ENCODE data around the gene RRM1.
"Not testable (repeated sequence)": the region's sequence is repeated elsewhere in the genome, so short reads cannot be mapped to it uniquely, and the experiment has no call there.

The RRM1 gene

DNA sequence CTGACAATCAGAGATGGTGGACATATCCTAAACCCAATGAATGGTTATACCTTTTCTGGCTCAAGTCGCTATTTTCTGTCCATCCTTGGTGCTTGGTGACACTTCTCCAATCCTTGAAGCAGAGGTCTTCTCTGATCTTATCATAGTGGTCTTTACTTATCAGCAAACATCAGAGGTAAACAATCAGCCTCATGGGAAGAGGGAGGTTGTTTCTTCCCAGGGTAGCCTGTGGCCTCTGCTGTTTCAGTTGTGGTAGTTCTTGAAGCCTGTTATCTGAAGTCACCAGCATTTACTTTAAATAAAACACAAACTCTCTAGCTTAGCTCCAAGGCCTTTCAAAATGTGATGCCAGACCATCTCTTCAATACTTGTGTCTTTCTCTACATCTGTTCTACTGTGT is 66.7 kb downstream of the RRM1 start:
- TF ChIP-seq, protein P1, sequence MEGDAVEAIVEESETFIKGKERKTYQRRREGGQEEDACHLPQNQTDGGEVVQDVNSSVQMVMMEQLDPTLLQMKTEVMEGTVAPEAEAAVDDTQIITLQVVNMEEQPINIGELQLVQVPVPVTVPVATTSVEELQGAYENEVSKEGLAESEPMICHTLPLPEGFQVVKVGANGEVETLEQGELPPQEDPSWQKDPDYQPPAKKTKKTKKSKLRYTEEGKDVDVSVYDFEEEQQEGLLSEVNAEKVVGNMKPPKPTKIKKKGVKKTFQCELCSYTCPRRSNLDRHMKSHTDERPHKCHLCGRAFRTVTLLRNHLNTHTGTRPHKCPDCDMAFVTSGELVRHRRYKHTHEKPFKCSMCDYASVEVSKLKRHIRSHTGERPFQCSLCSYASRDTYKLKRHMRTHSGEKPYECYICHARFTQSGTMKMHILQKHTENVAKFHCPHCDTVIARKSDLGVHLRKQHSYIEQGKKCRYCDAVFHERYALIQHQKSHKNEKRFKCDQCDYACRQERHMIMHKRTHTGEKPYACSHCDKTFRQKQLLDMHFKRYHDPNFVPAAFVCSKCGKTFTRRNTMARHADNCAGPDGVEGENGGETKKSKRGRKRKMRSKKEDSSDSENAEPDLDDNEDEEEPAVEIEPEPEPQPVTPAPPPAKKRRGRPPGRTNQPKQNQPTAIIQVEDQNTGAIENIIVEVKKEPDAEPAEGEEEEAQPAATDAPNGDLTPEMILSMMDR (IDR thresholded peaks at IDR 0.05; ENCODE audit: low read depth, low read length) = no peak
- H3K4me3 ChIP-seq (ENCODE audit: low read depth, low read length) = no peak overlapping the region

DNA sequence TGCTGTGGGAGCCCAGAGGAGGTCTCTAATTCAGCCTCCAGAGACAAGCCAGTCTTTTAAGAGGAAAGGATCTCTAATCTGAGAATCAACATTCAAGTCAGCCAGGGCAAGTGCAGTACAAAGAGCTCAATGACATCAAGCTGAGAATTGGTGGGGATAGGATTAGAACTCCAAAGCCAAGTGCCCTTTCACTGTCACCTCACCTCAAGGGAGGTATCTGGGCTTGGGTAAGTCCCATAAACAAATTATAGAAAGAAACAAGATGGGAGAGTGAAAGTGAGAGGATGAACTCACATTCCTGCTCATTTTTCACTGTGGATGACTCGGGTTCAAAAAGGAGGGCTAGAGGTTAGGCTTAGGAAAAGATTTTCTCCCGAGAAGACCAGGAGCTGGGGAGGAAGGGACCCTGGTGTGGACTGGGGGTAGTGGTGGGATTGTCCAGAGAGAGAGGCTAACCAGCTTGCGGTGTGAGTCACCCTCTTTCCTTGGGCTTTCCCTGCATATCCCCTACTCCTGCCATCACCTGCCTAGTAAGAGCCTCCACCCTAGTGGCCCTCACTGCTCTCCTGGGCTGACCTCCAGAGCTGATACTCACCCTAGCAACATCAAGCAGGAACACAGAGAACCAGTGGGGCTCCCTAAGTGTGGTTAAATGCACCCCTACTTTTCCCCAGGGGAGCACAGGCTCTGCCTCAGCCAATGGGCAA is 70.4 kb downstream of the RRM1 start:
- TF ChIP-seq, protein P1 (IDR thresholded peaks at IDR 0.05; ENCODE audit: low read depth, low read length) = no peak
- H3K4me3 ChIP-seq (ENCODE audit: low read depth, low read length) = no peak overlapping the region

DNA sequence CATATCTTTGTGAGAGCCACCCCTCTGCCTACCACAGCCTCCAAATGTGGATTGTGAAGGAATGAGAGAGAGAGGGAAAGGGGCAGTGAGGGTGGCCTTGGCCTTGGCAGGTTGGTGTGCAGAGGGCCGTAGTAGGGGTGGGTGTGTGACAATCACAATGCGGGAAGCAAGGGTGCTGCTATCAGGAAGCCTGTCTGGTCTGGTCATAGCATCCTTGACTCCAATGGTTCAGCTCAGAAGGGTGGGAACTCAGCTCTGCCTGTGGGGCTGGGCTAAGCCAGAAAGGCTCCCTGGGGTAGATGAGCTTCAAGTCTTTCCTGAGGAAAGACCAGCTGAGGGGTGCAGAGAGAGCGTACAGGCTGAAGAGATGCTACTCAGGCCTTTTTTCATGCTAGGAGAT is 72.7 kb downstream of the RRM1 start:
- no peak overlapping the region for H3K4me3 ChIP-seq (ENCODE audit: low read depth, low read length)
- TF ChIP-seq, protein P1 (IDR thresholded peaks at IDR 0.05; ENCODE audit: low read depth, low read length) = no peak

DNA sequence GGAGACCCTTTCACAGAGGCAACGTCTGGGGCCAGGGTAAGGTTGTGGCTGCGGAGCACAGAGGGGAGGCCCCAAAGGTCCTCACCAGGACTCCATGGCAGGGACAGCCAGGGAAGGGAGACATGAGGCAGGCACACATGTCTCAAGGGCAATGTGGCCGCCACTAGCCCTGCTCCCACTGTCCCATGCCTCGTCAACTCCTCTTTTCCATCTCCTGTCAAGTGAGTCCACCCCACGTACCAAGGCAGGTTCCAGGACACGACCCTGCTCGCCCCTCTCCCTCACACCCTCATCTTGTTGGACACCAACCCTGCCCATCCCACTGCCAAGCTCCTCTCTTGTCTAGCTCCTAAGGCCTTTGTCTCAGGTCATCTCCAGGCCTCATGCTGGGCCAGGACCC is 73.2 kb downstream of the RRM1 start:
- no peak overlapping the region for H3K4me3 ChIP-seq (ENCODE audit: low read depth, low read length)
- TF ChIP-seq, protein P1 (IDR thresholded peaks at IDR 0.05; ENCODE audit: low read depth, low read length) = no peak

DNA sequence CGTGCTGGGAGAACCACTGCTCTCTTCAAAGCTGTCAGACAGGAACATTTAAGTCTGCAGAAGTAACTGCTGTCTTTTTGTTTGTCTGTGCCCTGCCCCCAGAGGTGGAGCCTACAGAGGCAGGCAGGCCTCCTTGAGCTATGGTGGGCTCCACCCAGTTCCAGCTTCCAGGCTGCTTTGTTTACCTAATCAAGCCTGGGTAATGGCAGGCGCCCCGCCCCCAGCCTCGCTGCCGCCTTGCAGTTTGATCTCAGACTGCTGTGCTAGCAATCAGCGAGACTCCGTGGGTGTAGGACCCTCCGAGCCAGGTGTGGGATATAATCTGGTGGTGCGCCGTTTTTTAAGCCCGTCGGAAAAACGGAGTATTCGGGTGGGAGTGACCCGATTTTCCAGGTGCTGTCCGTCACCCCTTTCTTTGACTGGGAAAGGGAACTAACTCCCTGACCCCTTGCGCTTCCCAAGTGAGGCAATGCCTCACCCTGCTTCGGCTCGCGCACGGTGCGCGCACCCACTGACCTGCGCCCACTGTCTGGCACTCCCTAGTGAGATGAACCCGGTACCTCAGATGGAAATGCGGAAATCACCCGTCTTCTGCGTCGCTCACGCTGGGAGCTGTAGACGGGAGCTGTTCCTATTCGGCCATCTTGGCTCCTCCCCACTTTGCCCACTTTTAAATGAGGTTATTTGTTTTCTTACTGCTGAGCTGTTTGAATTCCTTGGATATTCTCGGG is 81.2 kb downstream of the RRM1 start:
- H3K4me3 ChIP-seq (ENCODE audit: low read depth, low read length) = not testable (repeated sequence)

DNA sequence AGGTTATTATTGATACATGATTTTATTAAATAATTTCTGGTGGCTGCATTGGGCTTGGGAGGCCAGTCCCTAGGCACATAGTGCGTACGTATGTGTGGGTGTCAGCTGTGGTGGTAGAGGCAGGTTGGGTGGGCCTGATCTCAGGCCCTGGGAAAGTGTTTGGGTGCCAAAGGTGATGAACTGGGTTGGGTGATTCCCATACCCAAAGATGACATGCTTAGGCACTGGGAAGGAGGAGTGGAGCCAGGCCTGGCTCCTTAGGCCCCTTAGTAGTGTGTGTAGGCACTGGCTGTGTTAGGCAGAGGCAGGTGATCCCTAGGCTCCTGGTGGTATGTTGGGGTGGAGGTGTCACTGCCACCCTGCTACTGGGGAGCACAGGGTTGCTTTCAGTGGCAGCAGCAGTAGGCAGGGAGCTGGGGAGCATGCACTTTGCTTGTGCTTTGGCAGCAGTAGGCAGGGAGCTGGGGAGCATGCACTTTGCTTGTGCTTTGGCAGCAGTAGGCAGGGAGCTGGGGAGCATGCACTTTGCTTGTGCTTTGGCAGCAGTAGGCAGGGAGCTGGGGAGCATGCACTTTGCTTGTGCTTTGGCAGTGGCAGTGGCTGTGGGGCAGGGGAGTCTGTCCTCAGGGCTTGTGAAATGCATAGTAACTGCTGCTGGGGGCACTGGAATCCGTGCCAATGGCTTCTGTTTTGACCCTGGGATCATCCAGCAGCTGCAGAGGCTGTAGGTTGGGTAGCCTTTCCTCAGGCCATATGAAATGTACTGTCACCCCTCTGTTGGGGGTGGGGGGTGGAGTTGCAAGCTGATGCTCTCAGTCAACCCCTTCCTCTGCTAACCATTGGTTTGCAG is 84.4 kb downstream of the RRM1 start:
- TF ChIP-seq, protein P1 (IDR thresholded peaks at IDR 0.05; ENCODE audit: low read depth, low read length) = no peak
- no peak overlapping the region for H3K4me3 ChIP-seq (ENCODE audit: low read depth, low read length)

DNA sequence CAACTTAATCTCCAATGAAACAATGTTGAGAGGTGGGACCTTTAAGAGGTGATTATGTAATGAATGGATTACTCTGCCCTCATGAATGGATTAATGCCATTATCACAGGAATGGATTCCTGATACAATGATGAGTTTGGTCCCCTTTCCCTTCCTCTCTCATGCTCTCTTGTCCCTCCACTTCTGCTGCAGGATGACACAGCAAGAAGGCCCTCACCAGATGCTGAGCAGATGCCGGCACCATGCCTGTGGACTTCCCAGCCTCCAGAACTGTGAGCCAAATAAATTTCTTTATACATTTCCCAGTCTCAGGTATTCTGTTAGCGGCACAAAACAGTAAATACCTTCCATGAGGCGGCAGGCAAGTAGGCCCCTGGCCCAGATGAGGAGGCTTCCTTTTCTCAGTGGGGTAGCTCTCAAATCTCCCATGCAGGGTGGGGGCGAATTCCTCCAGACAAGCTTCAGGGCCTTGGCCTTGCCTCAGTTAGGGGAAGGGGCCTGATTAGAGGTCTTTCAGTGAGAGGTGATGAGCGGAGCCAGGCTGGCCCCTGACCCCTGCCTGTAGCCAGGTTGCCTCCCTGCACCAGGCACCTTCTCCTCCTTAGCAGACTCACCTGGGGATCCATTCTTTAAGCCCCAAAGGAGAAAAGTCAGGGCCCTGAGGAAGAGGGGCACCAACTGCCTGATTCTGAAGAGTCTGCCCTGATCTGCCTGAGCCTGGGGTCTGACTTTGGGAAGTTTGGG is 86.0 kb downstream of the RRM1 start:
- no peak overlapping the region for H3K4me3 ChIP-seq (ENCODE audit: low read depth, low read length)
- TF ChIP-seq, protein P1 (IDR thresholded peaks at IDR 0.05; ENCODE audit: low read depth, low read length) = no peak

Measured in WI38 (cell line).